DND-41 (cell line): Measurements from ENCODE around the gene SLC30A5.

ENCODE experiments used
- CTCF ChIP-seq: IDR thresholded peaks from 2 replicates; pipeline ENCODE4 v1.5.1; 2012; ENCODE audit warnings: borderline replicate concordance, low read length, moderate library complexity, mild to moderate bottlenecking; ENCODE audit not compliant: poor library complexity, severe bottlenecking; ENCODE audit errors: extremely low read depth
- EZH2 ChIP-seq: IDR thresholded peaks from 3 replicates; pipeline ENCODE4 v1.6.1; 2012; ENCODE audit warnings: borderline replicate concordance, low read depth, mild to moderate bottlenecking, moderate library complexity, low read length, inconsistent platforms; ENCODE audit not compliant: severe bottlenecking

GRCh38 chr5:69084903-69085302, 8.9 kb upstream of the SLC30A5 start:
- no peak for TF ChIP-seq EZH2
- TF ChIP-seq CTCF = no peak
